LNCAP (cell line): ENCODE data around the gene SPAG6.

ENCODE experiments used
- CTCF ChIP-seq: fragments of 450-650 bp; IDR thresholded peaks from 2 replicates; pipeline ENCODE4 v1.5.1; 2017; ENCODE audit warnings: mild to moderate bottlenecking

The SPAG6 gene

GRCh38 chr10:22324893-22325271 lies 20.4 kb upstream of the SPAG6 start:
- no peak for TF ChIP-seq CTCF

- TF ChIP-seq CTCF: no peak
Measured at GRCh38 chr10:22325272-22326144, 19.8 kb upstream of the SPAG6 start.

GRCh38 chr10:22326145-22326702 lies 19.1 kb upstream of the SPAG6 start:
- TF ChIP-seq CTCF: no peak

GRCh38 chr10:22329150-22329549 lies 16.1 kb upstream of the SPAG6 start:
- no peak for TF ChIP-seq CTCF

GRCh38 chr10:22332116-22332692 lies 13.1 kb upstream of the SPAG6 start:
- no peak for TF ChIP-seq CTCF

- no peak for TF ChIP-seq CTCF
Measured at GRCh38 chr10:22333167-22333974, 11.9 kb upstream of the SPAG6 start.

GRCh38 chr10:22333975-22334282 lies 11.4 kb upstream of the SPAG6 start:
- no peak for TF ChIP-seq CTCF
